WTC11 (cell line): ENCODE measurements around the gene CCSER2. TPM values are rescaled to one million over a fixed set of nuclear protein-coding genes. Genes with fewer than 3 reads are reported as not detected.
A peak's percentile ranks its signal among the peaks of the same experiment; 100 is the strongest.

Experiments used
- ATAC-seq: fragments of 200-7000 bp; cut with Tn5 transposase; 2 replicates; pipeline ENCODE4 v1.10.0; 2021; ENCODE audit warnings: mild to moderate bottlenecking, moderate library complexity
- CTCF ChIA-PET: fragments of 300-600 bp; sonication (Branson Sonifier 250); formaldehyde crosslinking; loops from one replicate; lab custom pipeline; 2021; ENCODE audit warnings: antibody characterized with exemption; lab: Charles Lee
- POLR2A ChIA-PET: fragments of 350-600 bp; sonication (Branson Sonifier 250); formaldehyde crosslinking; loops from one replicate; lab custom pipeline; 2021; ENCODE audit warnings: antibody characterized with exemption; lab: Charles Lee
- DNase-seq: peaks from one replicate; pipeline ENCODE4 v3.0.0; 2021; ENCODE audit warnings: low spot score
- H3K27ac Mint-ChIP-seq: 2 replicates; pipeline ENCODE4 v1.8.0; 2021; ENCODE audit warnings: mixed read lengths
- H3K27me3 Mint-ChIP-seq: 2 replicates; pipeline ENCODE4 v1.8.0; 2021; ENCODE audit warnings: low read depth, mild to moderate bottlenecking, moderate library complexity, mixed read lengths
- H3K36me3 Mint-ChIP-seq: 2 replicates; pipeline ENCODE4 v1.8.0; 2021; ENCODE audit warnings: mixed read lengths
- H3K4me1 Mint-ChIP-seq: 2 replicates; pipeline ENCODE4 v1.8.0; 2022; ENCODE audit warnings: mixed read lengths
- H3K4me3 Mint-ChIP-seq: 2 replicates; pipeline ENCODE4 v1.8.0; 2021; ENCODE audit warnings: mild to moderate bottlenecking, moderate library complexity, mixed read lengths
- H3K9me3 Mint-ChIP-seq: 2 replicates; pipeline ENCODE4 v1.8.0; 2021; ENCODE audit warnings: mixed read lengths
- ETV6 ChIP-seq: sonication (generic); formaldehyde crosslinking; IDR thresholded peaks from 2 replicates; pipeline ENCODE4 v1.8.1; 2022; ENCODE audit warnings: mild to moderate bottlenecking, missing genetic modification reagents
- GTF2I ChIP-seq: fragments of 250-450 bp; sonication (Bioruptor Pico); conservative IDR thresholded peaks from 2 replicates; pipeline ENCODE4 v1.4.0; 2021; ENCODE audit warnings: mild to moderate bottlenecking
- HMGXB4 ChIP-seq: sonication (generic); formaldehyde crosslinking; IDR thresholded peaks from 2 replicates; pipeline ENCODE4 v1.8.1; 2023; ENCODE audit warnings: mild to moderate bottlenecking, moderate library complexity, missing genetic modification reagents
- ZNF121 ChIP-seq: sonication (generic); formaldehyde crosslinking; IDR thresholded peaks from 2 replicates; pipeline ENCODE4 v1.8.0; 2023; ENCODE audit warnings: missing genetic modification reagents
- total RNA-seq: library from RNA; stranded (reverse); gene quantifications from 3 replicates; pipeline ENCODE4 v1.2.3, GENCODE V29; 2021
- TF ChIP-seq, protein P1 (sequence below): fragments of 200-600 bp; IDR thresholded peaks from 2 replicates; pipeline ENCODE4 v1.8.0; 2022; ENCODE audit warnings: antibody characterized with exemption
- TF ChIP-seq, protein P2 (sequence below): sonication (generic); formaldehyde crosslinking; IDR thresholded peaks from 2 replicates; pipeline ENCODE4 v1.8.1; 2022; ENCODE audit warnings: mild to moderate bottlenecking, moderate library complexity, missing genetic modification reagents
- TF ChIP-seq, protein P3 (sequence below): sonication (generic); formaldehyde crosslinking; conservative IDR thresholded peaks from 2 replicates; pipeline ENCODE4 v1.8.1; 2023; ENCODE audit warnings: mild to moderate bottlenecking, low read depth, missing genetic modification reagents, moderate library complexity

CCSER2 gene
- total RNA-seq, 1 experiment from 2014 or later: 30.6 TPM

DNA sequence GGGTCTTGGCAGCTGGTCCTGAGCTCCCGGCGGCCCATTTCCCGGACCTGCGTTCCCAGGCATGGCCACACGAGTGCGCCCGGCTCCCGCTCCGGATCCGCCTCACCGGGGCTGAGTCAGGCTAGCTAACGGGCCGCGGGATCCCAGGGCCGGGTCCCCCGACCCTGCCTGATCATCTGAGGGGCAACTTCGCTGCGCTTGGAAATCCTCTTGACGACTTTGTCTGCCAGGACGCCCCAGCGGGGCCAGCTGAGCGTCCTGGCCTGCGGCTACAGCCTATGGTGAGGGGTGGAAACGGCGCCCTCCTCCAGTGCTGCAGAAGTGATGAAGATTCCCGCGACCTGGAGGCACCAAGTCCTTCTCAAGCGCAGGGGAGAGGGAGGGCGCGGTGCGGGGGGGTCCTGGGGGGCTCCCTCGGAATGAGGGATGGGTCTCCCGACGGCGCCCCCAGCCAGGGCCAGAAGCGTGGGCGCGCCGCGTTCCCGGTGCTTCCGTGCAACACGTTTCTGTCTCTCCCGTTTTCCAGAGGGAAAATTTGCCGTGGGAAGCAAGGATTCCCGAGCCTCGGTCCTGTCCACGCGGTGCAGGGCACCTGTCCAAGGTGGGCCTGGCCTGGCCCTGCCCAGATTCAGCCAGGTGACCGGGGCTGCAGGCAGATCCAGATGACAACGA is 212.4 kb downstream of the CCSER2 start:
- H3K4me3 Mint-ChIP-seq: peak overlapping the region; percentile 82
- POLR2A ChIA-PET: interaction anchor here (0.7 to 0.8 kb wide), 2 partner anchors 47 to 73 kb away, joined by 3 read pairs; no protein-coding TSS in a partner anchor
- H3K4me1 Mint-ChIP-seq: peaks cover 37% of the 10 kb centered on the region
- H3K27ac Mint-ChIP-seq: no peak overlapping the region
- peaks cover 3% of the 10 kb centered on the region; the same call in 1 of the 2 replicates for H3K36me3 Mint-ChIP-seq
- peaks cover 5% of the 10 kb centered on the region for H3K27me3 Mint-ChIP-seq
- peak; percentile 66 for ATAC-seq
- CTCF ChIA-PET: interaction anchor here (0.5 to 8.4 kb wide), 72 partner anchors 10 to 427 kb away, joined by 3 to 261 read pairs (median 4); no protein-coding TSS in a partner anchor
- DNase-seq: peak; percentile 87
- H3K9me3 Mint-ChIP-seq: peaks cover 6% of the 10 kb centered on the region; the same call in 1 of the 2 replicates
- TF ChIP-seq, protein P1, sequence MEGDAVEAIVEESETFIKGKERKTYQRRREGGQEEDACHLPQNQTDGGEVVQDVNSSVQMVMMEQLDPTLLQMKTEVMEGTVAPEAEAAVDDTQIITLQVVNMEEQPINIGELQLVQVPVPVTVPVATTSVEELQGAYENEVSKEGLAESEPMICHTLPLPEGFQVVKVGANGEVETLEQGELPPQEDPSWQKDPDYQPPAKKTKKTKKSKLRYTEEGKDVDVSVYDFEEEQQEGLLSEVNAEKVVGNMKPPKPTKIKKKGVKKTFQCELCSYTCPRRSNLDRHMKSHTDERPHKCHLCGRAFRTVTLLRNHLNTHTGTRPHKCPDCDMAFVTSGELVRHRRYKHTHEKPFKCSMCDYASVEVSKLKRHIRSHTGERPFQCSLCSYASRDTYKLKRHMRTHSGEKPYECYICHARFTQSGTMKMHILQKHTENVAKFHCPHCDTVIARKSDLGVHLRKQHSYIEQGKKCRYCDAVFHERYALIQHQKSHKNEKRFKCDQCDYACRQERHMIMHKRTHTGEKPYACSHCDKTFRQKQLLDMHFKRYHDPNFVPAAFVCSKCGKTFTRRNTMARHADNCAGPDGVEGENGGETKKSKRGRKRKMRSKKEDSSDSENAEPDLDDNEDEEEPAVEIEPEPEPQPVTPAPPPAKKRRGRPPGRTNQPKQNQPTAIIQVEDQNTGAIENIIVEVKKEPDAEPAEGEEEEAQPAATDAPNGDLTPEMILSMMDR: peak; percentile 47
- TF ChIP-seq HMGXB4 (CRISPR knock-in tag) (peak; percentile 70), ZNF121 (CRISPR knock-in tag) (peak; percentile 99), GTF2I (CRISPR knock-in tag) (no peak), ETV6 (CRISPR knock-in tag) (peak; percentile 34; the same call in 1 of the 2 replicates)
- TF ChIP-seq, protein P2, sequence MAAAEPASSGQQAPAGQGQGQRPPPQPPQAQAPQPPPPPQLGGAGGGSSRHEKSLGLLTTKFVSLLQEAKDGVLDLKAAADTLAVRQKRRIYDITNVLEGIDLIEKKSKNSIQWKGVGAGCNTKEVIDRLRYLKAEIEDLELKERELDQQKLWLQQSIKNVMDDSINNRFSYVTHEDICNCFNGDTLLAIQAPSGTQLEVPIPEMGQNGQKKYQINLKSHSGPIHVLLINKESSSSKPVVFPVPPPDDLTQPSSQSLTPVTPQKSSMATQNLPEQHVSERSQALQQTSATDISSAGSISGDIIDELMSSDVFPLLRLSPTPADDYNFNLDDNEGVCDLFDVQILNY (CRISPR knock-in tag): peak; percentile 45; the same call in 1 of the 2 replicates
- TF ChIP-seq, protein P3, sequence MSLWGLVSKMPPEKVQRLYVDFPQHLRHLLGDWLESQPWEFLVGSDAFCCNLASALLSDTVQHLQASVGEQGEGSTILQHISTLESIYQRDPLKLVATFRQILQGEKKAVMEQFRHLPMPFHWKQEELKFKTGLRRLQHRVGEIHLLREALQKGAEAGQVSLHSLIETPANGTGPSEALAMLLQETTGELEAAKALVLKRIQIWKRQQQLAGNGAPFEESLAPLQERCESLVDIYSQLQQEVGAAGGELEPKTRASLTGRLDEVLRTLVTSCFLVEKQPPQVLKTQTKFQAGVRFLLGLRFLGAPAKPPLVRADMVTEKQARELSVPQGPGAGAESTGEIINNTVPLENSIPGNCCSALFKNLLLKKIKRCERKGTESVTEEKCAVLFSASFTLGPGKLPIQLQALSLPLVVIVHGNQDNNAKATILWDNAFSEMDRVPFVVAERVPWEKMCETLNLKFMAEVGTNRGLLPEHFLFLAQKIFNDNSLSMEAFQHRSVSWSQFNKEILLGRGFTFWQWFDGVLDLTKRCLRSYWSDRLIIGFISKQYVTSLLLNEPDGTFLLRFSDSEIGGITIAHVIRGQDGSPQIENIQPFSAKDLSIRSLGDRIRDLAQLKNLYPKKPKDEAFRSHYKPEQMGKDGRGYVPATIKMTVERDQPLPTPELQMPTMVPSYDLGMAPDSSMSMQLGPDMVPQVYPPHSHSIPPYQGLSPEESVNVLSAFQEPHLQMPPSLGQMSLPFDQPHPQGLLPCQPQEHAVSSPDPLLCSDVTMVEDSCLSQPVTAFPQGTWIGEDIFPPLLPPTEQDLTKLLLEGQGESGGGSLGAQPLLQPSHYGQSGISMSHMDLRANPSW (CRISPR knock-in tag): no peak

GRCh38 chr10:84541289-84541637 is 212.9 kb downstream of the CCSER2 start:
- ChIA-PET CTCF (interaction anchor here (0.5 to 8.4 kb wide), 37 partner anchors 10 to 309 kb away, joined by 3 to 261 read pairs (median 6); no protein-coding TSS in a partner anchor), POLR2A (interaction anchor here (0.8 kb wide), 1 partner anchor 47 kb away, joined by 3 read pairs; no protein-coding TSS in a partner anchor)
- TF ChIP-seq, protein P2 (CRISPR knock-in tag): no peak
- TF ChIP-seq, protein P1: 0 out of 2 replicates have a peak, but pooled peaks have one; percentile 15
- Mint-ChIP-seq H3K9me3 (peaks cover 6% of the 10 kb centered on the region; the same call in 1 of the 2 replicates), H3K4me3 (peak overlapping the region; percentile 82), H3K27ac (no peak overlapping the region), H3K36me3 (peaks cover 3% of the 10 kb centered on the region; the same call in 1 of the 2 replicates), H3K27me3 (peaks cover 5% of the 10 kb centered on the region), H3K4me1 (peaks cover 33% of the 10 kb centered on the region)
- DNase-seq (peak; percentile 63), ATAC-seq (peak; percentile 72)
